Measurements from ENCODE around the gene TMTC3. TPM values are rescaled to one million over a fixed set of nuclear protein-coding genes. Genes with fewer than 3 reads are reported as not detected.

TMTC3 gene
- total RNA-seq, 4 donors from 2014 or later: 23.3 to 60.9 (median 32.8) TPM

DNA sequence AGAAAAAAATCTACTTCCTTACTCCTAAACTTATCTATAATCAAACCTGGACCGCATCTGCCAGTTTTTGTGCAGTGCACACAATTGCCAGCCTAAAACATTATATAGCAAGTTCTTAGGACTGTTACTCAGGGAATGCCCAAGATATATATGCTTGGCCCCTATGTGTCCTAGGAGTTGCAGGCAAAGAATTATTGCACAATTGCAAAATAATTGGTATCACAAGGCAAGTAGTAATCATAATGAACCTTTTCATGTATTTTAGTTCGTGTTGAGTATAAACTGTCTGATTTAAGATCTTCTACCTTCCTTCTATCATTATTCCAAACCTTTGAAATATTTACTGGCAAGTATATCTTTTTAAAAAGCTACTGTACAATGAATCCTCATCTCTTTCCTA is 45.5 kb downstream of the TMTC3 start:
- Histone ChIP-seq H3K36me3 (peaks cover 0 to 58% (median 4%) of the 10 kb centered on the region in 3 donors), H3K4me3 (no peak overlapping the region), H3K27ac (no peak overlapping the region), H3K9me3 (no peaks in the 10 kb centered on the region), H3K4me1 (no peaks in the 10 kb centered on the region), H3K27me3 (no peaks in the 10 kb centered on the region)
- intact Hi-C loops (cut with DNase I): no loop called here
- WGBS, 2 donors: 90 to 97% methylated on average over 2 of the region's 2 CpGs
- no peak for DNase-seq
- TF ChIP-seq, protein P1, sequence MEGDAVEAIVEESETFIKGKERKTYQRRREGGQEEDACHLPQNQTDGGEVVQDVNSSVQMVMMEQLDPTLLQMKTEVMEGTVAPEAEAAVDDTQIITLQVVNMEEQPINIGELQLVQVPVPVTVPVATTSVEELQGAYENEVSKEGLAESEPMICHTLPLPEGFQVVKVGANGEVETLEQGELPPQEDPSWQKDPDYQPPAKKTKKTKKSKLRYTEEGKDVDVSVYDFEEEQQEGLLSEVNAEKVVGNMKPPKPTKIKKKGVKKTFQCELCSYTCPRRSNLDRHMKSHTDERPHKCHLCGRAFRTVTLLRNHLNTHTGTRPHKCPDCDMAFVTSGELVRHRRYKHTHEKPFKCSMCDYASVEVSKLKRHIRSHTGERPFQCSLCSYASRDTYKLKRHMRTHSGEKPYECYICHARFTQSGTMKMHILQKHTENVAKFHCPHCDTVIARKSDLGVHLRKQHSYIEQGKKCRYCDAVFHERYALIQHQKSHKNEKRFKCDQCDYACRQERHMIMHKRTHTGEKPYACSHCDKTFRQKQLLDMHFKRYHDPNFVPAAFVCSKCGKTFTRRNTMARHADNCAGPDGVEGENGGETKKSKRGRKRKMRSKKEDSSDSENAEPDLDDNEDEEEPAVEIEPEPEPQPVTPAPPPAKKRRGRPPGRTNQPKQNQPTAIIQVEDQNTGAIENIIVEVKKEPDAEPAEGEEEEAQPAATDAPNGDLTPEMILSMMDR (IDR thresholded peaks at IDR 0.05): no peak
- TF ChIP-seq POLR2A (IDR thresholded peaks at IDR 0.05): no peak

DNA sequence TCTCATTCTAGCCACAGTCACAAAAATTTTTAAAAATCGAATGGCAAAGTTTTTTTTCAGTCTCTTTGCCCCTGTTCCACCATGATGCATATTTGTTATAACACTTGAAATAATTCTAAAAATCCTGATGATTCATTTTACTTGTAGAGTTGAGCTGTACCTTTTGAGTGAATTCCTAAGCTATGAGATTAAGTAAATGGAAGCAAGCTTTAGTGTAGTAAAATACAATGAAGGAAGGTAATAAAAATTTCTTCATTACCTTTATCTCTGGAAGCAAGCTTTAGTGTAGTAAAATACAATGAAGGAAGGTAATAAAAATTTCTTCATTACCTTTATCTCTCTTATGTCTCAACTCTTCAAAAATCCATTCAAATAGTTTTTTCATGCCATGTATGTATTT is 46.1 kb downstream of the TMTC3 start:
- Histone ChIP-seq H3K4me3 (no peak overlapping the region), H3K27me3 (no peaks in the 10 kb centered on the region), H3K27ac (no peak overlapping the region), H3K4me1 (no peaks in the 10 kb centered on the region), H3K9me3 (no peaks in the 10 kb centered on the region), H3K36me3 (peaks cover 0 to 58% (median 4%) of the 10 kb centered on the region in 3 donors)
- intact Hi-C loops (cut with DNase I): no loop called here
- no peak for DNase-seq
- TF ChIP-seq, protein P1 (IDR thresholded peaks at IDR 0.05): no peak
- TF ChIP-seq POLR2A (IDR thresholded peaks at IDR 0.05): no peak
- 75 to 82% methylated on average over 1 of the region's 1 CpG for WGBS, 2 donors

DNA sequence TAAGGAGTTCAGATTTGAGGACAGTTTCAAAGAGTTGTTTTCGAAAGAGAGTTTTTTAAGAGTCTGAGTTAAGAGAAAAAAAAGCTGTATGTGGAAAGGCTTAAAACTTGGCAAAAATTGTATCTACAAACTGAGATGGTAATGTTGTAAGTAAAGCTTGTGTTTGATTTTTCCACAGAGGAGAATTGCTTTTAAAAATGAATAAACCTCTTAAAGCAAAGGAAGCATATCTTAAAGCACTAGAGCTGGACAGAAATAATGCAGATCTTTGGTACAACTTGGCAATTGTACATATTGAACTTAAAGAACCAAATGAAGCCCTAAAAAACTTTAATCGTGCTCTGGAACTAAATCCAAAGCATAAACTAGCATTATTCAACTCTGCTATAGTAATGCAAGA is 50.3 kb downstream of the TMTC3 start:
- intact Hi-C loops (cut with DNase I): no loop called here
- TF ChIP-seq POLR2A (IDR thresholded peaks at IDR 0.05): no peak
- TF ChIP-seq, protein P1 (IDR thresholded peaks at IDR 0.05): no peak
- Histone ChIP-seq H3K27ac (no peak overlapping the region), H3K36me3 (peaks cover 0 to 59% (median 0%) of the 10 kb centered on the region in 3 donors), H3K4me1 (no peaks in the 10 kb centered on the region), H3K4me3 (no peak overlapping the region), H3K9me3 (no peaks in the 10 kb centered on the region), H3K27me3 (no peaks in the 10 kb centered on the region)
- no peak for DNase-seq
- 66 to 71% methylated on average over 2 of the region's 2 CpGs for whole genome bisulfite sequencing, 2 donors

DNA sequence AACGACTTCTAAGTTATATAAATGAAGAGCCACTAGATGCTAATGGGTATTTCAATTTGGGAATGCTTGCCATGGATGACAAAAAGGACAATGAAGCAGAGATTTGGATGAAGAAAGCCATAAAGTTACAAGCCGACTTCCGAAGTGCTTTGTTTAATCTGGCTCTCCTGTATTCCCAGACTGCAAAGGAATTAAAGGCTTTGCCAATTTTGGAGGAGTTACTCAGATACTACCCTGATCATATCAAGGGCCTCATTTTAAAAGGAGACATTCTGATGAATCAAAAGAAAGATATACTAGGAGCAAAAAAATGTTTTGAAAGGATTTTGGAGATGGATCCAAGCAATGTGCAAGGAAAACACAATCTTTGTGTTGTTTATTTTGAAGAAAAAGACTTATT is 52.8 kb downstream of the TMTC3 start:
- Histone ChIP-seq H3K27me3 (no peaks in the 10 kb centered on the region), H3K27ac (no peak overlapping the region), H3K4me3 (no peak overlapping the region), H3K9me3 (no peaks in the 10 kb centered on the region), H3K36me3 (peaks cover 0 to 52% (median 0%) of the 10 kb centered on the region in 3 donors), H3K4me1 (no peaks in the 10 kb centered on the region)
- intact Hi-C loops (cut with DNase I): no loop called here
- no peak for DNase-seq
- TF ChIP-seq POLR2A (IDR thresholded peaks at IDR 0.05): no peak
- TF ChIP-seq, protein P1 (IDR thresholded peaks at IDR 0.05): no peak
- 94 to 97% methylated on average over 3 of the region's 3 CpGs for WGBS, 2 donors

DNA sequence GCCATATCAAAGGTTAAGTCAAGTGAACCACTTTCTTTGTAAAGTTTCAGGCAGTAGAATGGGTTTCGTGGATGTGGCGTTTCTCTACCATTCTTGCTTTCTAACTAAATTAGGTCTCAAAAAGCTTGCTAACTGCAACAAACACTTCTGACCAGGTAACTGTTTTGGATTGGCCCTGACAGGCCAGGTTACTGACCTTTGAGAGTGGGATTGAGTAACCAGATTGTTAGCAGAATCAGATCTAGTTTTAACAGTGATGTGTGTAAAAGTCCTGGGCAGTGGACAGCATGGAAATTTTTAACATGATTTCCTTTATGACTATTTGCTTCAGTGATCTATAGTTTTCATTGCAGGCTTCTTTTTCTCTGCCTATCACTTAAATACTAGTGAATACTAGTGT is 57.9 kb downstream of the TMTC3 start:
- Histone ChIP-seq H3K4me3 (no peak overlapping the region), H3K36me3 (peaks cover 0 to 10% (median 0%) of the 10 kb centered on the region in 3 donors), H3K4me1 (no peaks in the 10 kb centered on the region), H3K27me3 (no peaks in the 10 kb centered on the region), H3K9me3 (no peaks in the 10 kb centered on the region), H3K27ac (no peak overlapping the region)
- intact Hi-C loops (cut with DNase I): no loop called here
- TF ChIP-seq POLR2A (IDR thresholded peaks at IDR 0.05): no peak
- TF ChIP-seq, protein P1 (IDR thresholded peaks at IDR 0.05): no peak
- WGBS, 2 donors: 96 to 100% methylated on average over 2 of the region's 2 CpGs
- DNase-seq: no peak
